Jurkat, Clone E6-1 (cell line): ENCODE data around the gene CYSTM1.
"Not testable (repeated sequence)": the region's sequence is repeated elsewhere in the genome, so short reads cannot be mapped to it uniquely, and the experiment has no call there.

Source experiments
- DNase-seq: peaks from one replicate; pipeline ENCODE4 v3.0.0-alpha.2; 2011; ENCODE audit warnings: low read depth, low spot score
- H3K4me3 ChIP-seq: 2 replicates; pipeline ENCODE4 v1.5.1; 2011; ENCODE audit warnings: mild to moderate bottlenecking, low read length, control low read depth, moderate library complexity

The CYSTM1 gene

DNA sequence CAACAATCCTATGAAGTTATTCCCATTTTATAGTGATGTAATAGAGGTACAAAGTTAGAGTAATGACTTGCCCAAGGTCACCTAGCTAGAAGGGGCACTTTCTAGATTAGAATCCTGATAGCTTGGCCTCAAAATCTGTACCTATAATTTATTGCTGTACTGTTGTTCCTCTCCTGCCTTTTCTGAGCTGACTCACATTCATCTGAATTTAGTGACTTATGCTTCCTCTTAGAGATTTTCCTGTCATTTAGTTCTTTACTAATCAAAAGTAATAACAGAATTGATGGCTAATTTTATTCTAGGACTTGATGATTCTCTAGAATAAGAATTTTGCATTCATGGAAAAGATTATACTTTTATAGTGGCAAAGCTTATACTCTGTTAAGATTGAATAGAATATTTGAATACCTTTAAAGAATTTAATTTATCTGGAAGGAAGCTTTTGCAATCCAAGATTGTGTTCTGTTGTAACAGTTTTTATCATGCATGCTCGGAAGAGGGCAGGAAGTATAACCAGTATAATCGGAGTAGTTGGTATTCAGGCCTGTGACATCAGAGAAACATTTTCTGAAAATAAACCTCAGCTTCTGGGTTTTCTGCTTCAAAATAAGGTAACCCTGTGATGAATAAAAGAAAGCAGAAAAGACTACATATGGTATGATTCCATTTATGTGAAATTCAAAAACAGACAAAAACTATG lies 21.3 kb downstream of the CYSTM1 start:
- no peak for DNase-seq

GRCh38 chr5:140197023-140197422 lies 22.0 kb downstream of the CYSTM1 start:
- no peak overlapping the region for H3K4me3 ChIP-seq
- no peak for DNase-seq

More for the DNA sequence above, 21.3 kb downstream of the CYSTM1 start:
- H3K4me3 ChIP-seq, result no peak overlapping the region

GRCh38 chr5:140198915-140199314 lies 23.9 kb downstream of the CYSTM1 start:
- H3K4me3 ChIP-seq, DNase-seq: not testable (repeated sequence)

DNA sequence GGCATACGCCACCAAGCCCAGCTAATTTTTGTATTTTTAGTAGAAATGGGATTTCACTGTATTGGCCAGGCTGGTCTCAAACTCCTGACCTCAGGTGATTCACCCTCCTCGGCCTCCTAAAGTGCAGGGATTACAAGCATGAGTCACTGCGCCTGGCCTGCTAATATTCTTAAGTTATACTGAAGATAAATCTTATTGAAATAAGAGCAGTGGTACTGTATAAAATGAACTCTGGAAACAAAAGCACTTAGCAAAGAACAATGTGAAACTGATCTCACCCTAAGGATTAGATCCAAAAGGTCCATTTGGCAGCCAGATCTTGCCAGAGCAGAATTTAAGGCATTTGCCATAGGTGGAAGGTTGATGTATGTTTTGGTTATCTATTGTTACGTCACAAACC lies 27.1 kb downstream of the CYSTM1 start:
- DNase-seq, result no peak
- no peak overlapping the region for H3K4me3 ChIP-seq

DNA sequence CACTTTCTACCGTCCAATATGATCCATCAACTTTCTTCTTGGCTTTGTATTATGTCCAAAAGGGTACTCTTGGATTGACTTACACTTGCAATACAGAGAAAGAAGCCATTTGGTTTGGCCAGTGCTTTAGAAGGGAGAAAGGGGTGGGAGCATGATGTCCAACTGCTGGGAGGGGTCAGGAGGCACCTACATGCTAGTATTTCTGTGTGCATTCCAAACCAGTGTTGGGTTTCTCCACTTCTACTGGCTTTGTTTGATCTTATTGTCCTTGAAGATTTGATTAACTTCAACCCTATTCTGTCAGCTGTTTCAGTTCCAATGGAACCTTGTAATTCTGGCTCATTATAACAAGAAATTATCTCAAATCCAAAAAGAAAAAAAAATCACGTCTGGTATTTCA lies 27.6 kb downstream of the CYSTM1 start:
- no peak overlapping the region for H3K4me3 ChIP-seq
- no peak for DNase-seq

- no peak for DNase-seq
- no peak overlapping the region for H3K4me3 ChIP-seq
Measured at GRCh38 chr5:140205216-140205615, 30.2 kb downstream of the CYSTM1 start.

- no peak overlapping the region for H3K4me3 ChIP-seq
- DNase-seq, result no peak
Measured at GRCh38 chr5:140205952-140206351, 31.0 kb downstream of the CYSTM1 start.

GRCh38 chr5:140207250-140207964 lies 32.4 kb downstream of the CYSTM1 start:
- no peak for DNase-seq
- H3K4me3 ChIP-seq, result no peak overlapping the region

DNA sequence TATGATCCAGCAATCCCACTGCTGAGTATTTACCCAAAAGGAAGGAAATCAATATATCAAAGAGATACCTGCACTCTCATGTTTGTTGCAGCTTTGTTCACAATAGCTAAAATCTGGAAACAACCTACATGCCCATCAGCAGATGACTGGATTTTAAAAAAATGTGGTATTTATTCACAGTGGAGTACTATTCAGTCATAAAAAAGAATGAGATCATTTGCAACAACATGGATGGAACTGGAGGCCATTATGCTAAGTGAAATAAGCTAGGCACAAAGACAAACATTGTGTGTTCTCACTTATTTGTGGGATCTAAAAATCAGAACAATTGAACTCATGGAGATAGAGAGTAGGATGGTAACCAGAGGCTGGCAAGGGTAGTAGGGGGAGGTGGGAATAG lies 33.1 kb downstream of the CYSTM1 start:
- no peak overlapping the region for H3K4me3 ChIP-seq
- DNase-seq, result no peak

- DNase-seq, result no peak
- H3K4me3 ChIP-seq, result no peak overlapping the region
Measured at GRCh38 chr5:140213370-140213983, 38.5 kb downstream of the CYSTM1 start.

- peak; percentile 73 for DNase-seq
- H3K4me3 ChIP-seq, result no peak overlapping the region
Measured at GRCh38 chr5:140214831-140215230, 39.8 kb downstream of the CYSTM1 start.

DNA sequence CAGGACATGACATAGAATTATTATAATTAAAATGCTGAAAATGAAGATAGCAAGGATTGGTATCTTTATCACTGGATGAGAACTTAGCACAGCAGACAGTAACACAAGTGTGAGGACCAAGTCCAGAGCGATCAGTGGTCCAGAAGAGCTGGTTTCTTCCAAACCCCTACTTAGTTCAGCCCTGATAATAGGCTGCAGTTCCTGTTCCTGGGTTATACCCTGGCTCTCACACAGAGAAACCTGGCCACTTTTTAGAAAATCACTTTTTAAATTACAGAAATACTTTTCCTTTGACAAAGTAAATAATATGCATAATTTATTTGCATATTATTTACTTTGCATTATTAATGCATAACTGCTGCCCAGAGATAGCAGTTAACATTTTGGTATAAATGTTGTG lies 40.3 kb downstream of the CYSTM1 start:
- no peak for DNase-seq
- H3K4me3 ChIP-seq, result no peak overlapping the region

GRCh38 chr5:140216478-140217074 lies 41.6 kb downstream of the CYSTM1 start:
- no peak for DNase-seq
- no peak overlapping the region for H3K4me3 ChIP-seq

DNA sequence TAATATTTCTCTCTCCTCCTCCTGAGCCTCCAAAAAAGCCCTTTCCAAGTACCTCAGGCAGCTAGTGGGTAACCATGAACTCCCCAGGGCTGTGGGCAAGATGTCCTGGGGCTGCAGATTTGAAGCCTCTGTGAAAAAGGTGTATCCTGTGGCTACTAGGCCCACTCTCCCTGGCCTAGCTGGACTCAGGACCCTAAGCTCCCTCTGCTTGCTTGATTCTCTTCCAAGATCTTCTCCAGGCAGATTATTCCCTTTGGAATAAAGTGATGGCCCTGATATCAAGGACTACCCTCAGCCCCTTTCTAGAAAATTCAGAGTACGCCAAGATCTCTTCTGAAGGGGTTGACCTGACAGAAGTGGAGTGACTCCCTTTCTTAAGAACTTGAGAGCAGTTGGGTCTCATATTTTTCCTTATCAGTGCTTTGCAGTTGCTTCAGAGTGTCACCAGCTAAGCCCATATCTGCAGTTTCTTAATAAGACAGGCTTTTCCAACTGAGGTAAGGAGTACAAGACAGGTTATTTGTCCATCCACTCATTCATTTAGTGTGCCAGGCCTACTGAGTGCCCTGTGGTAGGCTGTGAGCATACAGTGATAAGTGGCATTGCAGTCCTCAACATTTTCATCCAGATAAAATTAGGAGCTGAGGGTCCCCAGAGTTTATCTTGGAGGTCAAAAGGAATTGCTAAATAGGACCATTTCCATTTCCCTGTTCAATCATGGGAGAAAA lies 42.5 kb downstream of the CYSTM1 start:
- no peak overlapping the region for H3K4me3 ChIP-seq
- no peak for DNase-seq

DNA sequence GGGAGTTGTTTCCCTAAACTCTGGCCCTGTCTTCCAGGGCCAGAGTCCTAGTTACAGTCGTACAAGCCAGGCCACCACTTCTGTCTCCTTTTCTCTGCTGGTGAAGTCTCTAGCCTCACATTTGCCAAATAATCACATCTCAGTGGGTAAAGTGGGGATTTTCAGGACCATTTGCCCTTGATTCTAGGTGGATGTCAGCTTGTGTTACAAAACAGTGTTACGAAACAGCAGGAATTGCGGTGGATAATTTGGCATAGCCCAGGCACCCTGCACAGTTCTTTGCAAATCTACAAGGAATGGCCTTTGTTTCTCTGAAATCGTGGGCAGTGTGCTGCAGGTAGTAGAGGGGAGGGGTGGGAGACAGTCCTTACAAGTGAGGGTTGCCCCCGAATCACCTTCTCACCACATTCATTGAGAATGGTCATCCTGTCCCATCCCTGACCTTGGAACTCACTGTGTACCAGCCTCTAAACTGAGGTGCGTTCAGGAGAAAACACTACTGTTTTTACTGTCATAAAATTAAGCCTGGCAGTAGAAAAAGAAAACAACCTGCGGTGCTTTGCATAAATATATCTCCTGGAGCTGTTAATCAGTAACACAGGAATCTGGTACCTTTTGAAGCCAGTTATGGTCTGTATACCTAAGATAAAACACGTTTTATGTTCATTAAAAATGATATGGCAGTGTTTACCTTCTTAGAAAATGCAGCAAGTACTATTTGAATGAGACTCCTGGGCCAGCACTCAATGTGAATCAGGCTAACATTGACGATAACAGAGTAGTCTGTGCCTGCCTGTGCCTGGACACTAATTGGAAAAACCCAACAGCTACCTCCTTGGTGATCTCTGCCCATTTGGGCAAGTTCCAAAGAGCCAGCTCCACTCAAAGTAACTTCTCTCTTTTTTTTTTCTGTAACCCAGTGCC lies 44.3 kb downstream of the CYSTM1 start:
- no peak for DNase-seq

GRCh38 chr5:140220032-140220697 lies 45.2 kb downstream of the CYSTM1 start:
- DNase-seq, result no peak
- H3K4me3 ChIP-seq, result no peak overlapping the region

More for the DNA sequence above, 44.3 kb downstream of the CYSTM1 start:
- H3K4me3 ChIP-seq, result no peak overlapping the region

DNA sequence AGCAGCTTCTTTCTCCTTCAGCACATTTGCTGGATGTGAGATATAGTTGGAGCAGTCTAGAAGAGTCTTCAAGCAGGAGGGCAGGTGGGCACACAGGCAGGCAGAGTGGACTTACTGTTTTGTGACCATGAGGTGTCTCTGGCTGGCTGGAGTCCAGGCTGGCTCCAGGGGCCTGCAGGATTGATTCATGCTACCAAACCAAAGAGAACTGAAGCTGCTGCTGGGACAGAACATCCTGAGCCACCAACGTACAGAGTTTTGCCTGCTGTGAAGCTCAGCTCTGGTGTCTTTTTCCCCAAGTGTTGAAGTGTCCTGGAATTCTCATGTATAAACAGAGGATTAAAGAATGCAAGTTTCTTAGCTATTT lies 45.7 kb downstream of the CYSTM1 start:
- no peak for DNase-seq
- no peak overlapping the region for H3K4me3 ChIP-seq

- no peak overlapping the region for H3K4me3 ChIP-seq
- no peak for DNase-seq
Measured at GRCh38 chr5:140221697-140222223, 46.8 kb downstream of the CYSTM1 start.
